Ovary (tissue), 9 donors: ENCODE data around the gene SYT8. TPM values are rescaled to one million over a fixed set of nuclear protein-coding genes. Genes with fewer than 3 reads are reported as not detected.
"Not testable (repeated sequence)": the region's sequence is repeated elsewhere in the genome, so short reads cannot be mapped to it uniquely, and the experiment has no call there.

Experiments used
- DNase-seq, 5 donors: peaks; one replicate each; pipeline ENCODE4 v3.0.0-alpha.2; 2019 to 2020
- H3K27ac ChIP-seq, 2 donors: fragments of 200-600 bp; one replicate each; pipeline versions ENCODE4 v1.5.1 to v1.8.0; 2019 to 2022
- H3K27me3 ChIP-seq: fragments of 200-600 bp; one replicate; pipeline ENCODE4 v1.8.0; 2022
- H3K36me3 ChIP-seq: fragments of 200-600 bp; sonication (generic); one replicate; pipeline ENCODE4 v1.5.1; 2019
- H3K4me1 ChIP-seq: one replicate; pipeline ENCODE4 v1.8.1; 2013; ENCODE audit warnings: mild to moderate bottlenecking, moderate library complexity; ENCODE audit not compliant: insufficient read depth
- H3K4me3 ChIP-seq: fragments of 200-600 bp; sonication (generic); one replicate; pipeline ENCODE4 v1.5.1; 2017
- H3K9me3 ChIP-seq, 2 donors: fragments of 200-600 bp in 1 of 2; sonication (generic) in 1 of 2; one replicate each; pipeline versions ENCODE4 v1.5.1 to v1.8.1; 2013 to 2019; ENCODE audit warnings: mild to moderate bottlenecking in 1 of 2, moderate library complexity in 1 of 2
- CTCF ChIP-seq, 3 donors: fragments of 450-650 bp in 2 of 3; fragments of 200-600 bp in 1 of 3; IDR thresholded peaks; one replicate each; pipeline versions ENCODE4 v1.5.1 to v1.8.0; 2016 to 2022; ENCODE audit warnings: antibody characterized with exemption in 3 of 3, mild to moderate bottlenecking in 1 of 3
- EP300 ChIP-seq: sonication (generic); formaldehyde crosslinking; IDR thresholded peaks from one replicate; pipeline ENCODE4 v1.6.1; 2017; ENCODE audit warnings: antibody characterized with exemption
- POLR2A ChIP-seq: fragments of 450-650 bp; IDR thresholded peaks from one replicate; pipeline ENCODE4 v1.6.1; 2017; ENCODE audit warnings: antibody characterized with exemption, mild to moderate bottlenecking, moderate library complexity
- WGBS, 3 donors: extraction: QIAGEN DNeasy Blood & Tissue Kit in 1 of 3; methylation state at CpG; one replicate each; pipeline versions ENCODE4 v1.1.5 to v1.1.7; 2013 to 2017; 5-methylcytosine and 5-hydroxymethylcytosine counted together
- intact Hi-C, 4 donors: fragments of 100-400 bp; cut with DNase I; formaldehyde crosslinking; loops; one replicate each; pipeline versions ENCODE4 v1.11.0 to v1.15.1; 2022 to 2023
- polyA plus RNA-seq, 2 donors: library from polyadenylated mRNA; stranded (reverse); fragments of 200-250 nt in 1 of 2; fragments of 350-450 nt in 1 of 2; fragmentation: Illumina TruSeq in 1 of 2; extraction: RNeasy Lipid Tissue Mini Kit (QIAGEN cat#74804) in 1 of 2; gene quantifications; one replicate each; pipeline ENCODE4 v1.2.3, GENCODE V29; 2013 to 2014
- total RNA-seq, 7 donors: library from RNA; depleted of rRNA in 2 of 7; stranded (reverse); fragments of >200 nt in 2 of 7; fragmentation: NEBNext Ultra II Directional in 3 of 7; extraction: Animal tissue kit (Norgen Biotek cat#: 25700) in 3 of 7; gene quantifications; one replicate each; pipeline versions ENCODE4 v1.1.0 to v1.2.4, GENCODE V29; 2016 to 2023
- donor health status: DM: no; HTN: no; CAD: no; lungs with moderate emphysema.
- donor health status: DM: no; HTN: no; CAD: no.
- donor health status: Bipolar disorder and iron deficiency.
- donor health status: DM: yes; HTN: yes; CAD: no.
- donor health status: DM: no; HTN: no; CAD: no.
- donor health status: DM: yes; HTN: yes; CAD: no.

SYT8 gene
- total and polyA plus RNA-seq, 9 donors: 0.24 to 2.4 TPM; not detected in 7

DNA sequence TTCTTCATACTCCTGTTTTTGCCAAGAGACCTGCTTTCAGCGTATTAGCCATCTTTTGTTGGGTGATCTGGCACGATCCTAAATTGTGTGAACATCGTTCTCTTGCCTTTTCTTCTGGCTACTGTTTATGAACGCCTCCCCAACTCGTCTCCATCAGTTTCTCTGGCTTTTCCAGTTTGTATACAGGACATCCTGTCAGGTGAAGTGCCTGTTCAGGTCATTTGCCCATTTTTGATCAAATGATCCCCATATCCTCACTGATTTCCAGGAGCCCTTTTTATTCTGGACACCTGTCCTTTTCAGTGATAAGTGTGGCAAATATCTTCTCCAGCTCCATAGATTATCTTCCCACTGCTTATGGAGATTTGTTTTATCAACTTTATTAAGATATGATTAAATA lies 22.5 kb upstream of the SYT8 start:
- intact Hi-C loops: no loop called here
- TF ChIP-seq CTCF (IDR thresholded peaks at IDR 0.05): no peak
- no peaks in the 10 kb centered on the region for H3K4me1 ChIP-seq
- no peak overlapping the region for H3K4me3 ChIP-seq
- H3K27me3 ChIP-seq: no peaks in the 10 kb centered on the region
- H3K27ac ChIP-seq: no peak overlapping the region
- 83 to 86% (median 85%) methylated on average over 5 of the region's 5 CpGs for WGBS, 3 donors
- DNase-seq: no peak
- H3K9me3 ChIP-seq: peaks cover 0 to 4% of the 10 kb centered on the region in 2 donors
- no peaks in the 10 kb centered on the region for H3K36me3 ChIP-seq

DNA sequence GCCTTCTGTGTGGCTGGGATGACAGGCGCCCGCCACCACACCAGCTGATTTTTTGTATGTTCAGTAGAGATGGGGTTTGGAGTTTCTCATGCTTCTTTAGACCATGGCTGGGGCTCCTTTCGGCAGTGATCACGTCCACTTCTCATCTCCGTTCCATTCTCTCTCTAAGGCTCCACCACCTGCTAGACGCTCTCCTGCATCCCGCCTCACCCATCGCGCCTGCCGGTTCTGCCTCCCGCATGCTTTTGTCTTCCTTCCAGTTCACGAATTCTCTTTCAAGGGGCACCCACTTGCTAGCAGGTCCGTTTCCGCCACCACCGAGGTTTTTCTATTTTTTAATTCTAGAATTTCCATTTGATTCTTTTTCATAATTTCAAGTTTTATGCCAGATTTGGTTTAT lies 22.0 kb upstream of the SYT8 start:
- Histone ChIP-seq H3K27me3 (no peaks in the 10 kb centered on the region), H3K27ac (no peak overlapping the region), H3K9me3 (peaks cover 0 to 4% of the 10 kb centered on the region in 2 donors), H3K36me3 (no peaks in the 10 kb centered on the region), H3K4me1 (no peaks in the 10 kb centered on the region), H3K4me3 (no peak overlapping the region)
- TF ChIP-seq CTCF (IDR thresholded peaks at IDR 0.05) (no peak), EP300 (no peak), POLR2A (no peak)
- 79 to 95% (median 89%) methylated on average over 15 of the region's 15 CpGs for WGBS, 3 donors
- intact Hi-C loops: no loop called here
- no peak for DNase-seq

DNA sequence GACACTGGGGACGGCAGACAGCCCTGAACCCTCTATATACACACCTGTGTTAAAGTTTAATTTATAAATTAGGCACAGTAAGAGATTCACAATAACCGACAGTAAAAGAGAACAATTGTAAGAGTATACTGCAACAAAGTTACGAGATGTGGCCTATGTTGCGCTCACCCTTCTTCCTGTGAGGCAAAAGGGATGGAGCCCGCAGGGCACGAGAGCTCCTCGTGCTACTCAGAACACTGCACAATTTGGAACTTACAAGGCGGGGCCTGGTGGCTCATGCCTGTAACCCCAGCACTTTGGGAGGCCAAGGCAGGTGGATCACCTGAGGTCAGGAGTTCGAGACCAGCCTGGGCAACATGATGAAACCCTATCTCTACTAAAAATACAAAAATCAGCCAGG lies 21.4 kb upstream of the SYT8 start:
- H3K27ac ChIP-seq, H3K36me3 ChIP-seq, H3K9me3 ChIP-seq, H3K4me1 ChIP-seq, DNase-seq, H3K27me3 ChIP-seq, intact Hi-C loops, H3K4me3 ChIP-seq: not testable (repeated sequence)
- 89 to 92% (median 91%) methylated on average over 9 of the region's 9 CpGs for WGBS, 3 donors

- Histone ChIP-seq H3K27me3 (no peaks in the 10 kb centered on the region), H3K4me1 (no peaks in the 10 kb centered on the region), H3K4me3 (no peak overlapping the region), H3K27ac (no peak overlapping the region), H3K9me3 (peaks cover 0 to 4% of the 10 kb centered on the region in 2 donors), H3K36me3 (no peaks in the 10 kb centered on the region)
- intact Hi-C loops: no loop called here
- no peak for TF ChIP-seq POLR2A
- no peak for TF ChIP-seq EP300
- DNase-seq: no peak
- 69 to 75% (median 73%) methylated on average over 10 of the region's 10 CpGs for WGBS, 3 donors
These were observed 20.1 kb upstream of the SYT8 start for GRCh38 chr11:1814691-1815090.

GRCh38 chr11:1815311-1815710 lies 19.5 kb upstream of the SYT8 start:
- H3K4me3 ChIP-seq: no peak overlapping the region
- no peak for DNase-seq
- TF ChIP-seq EP300: no peak
- TF ChIP-seq POLR2A: no peak
- TF ChIP-seq CTCF (IDR thresholded peaks at IDR 0.05): no peak
- intact Hi-C loops: no loop called here
- WGBS, 3 donors: 87 to 93% (median 91%) methylated on average over 8 of the region's 8 CpGs
- H3K36me3 ChIP-seq: no peaks in the 10 kb centered on the region
- no peak overlapping the region for H3K27ac ChIP-seq
- H3K4me1 ChIP-seq: no peaks in the 10 kb centered on the region
- H3K9me3 ChIP-seq: peaks cover 0 to 4% of the 10 kb centered on the region in 2 donors
- no peaks in the 10 kb centered on the region for H3K27me3 ChIP-seq

DNA sequence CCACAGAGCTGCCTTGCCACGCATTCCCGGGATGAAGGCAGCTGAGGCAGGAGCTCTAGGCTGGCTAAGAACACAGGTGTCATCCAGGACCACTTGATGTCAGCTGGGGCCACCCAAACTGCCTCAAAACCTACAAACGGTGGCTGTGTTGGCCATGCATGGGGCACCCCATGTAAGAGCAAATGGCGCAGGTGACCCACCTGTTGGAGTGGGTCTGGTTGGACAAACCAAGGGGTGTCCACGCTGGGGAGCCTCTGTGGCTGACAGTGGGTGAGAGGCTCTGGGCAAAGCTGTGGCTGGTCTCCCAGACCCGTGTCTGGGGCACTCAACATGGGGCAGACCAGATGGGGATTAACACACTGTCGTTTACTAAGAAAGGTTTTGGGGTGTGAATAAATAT lies 19.0 kb upstream of the SYT8 start:
- no peak for TF ChIP-seq EP300
- TF ChIP-seq CTCF (IDR thresholded peaks at IDR 0.05): no peak
- Histone ChIP-seq H3K36me3 (no peaks in the 10 kb centered on the region), H3K27ac (no peak overlapping the region), H3K27me3 (no peaks in the 10 kb centered on the region), H3K9me3 (peaks cover 0 to 4% of the 10 kb centered on the region in 2 donors), H3K4me1 (no peaks in the 10 kb centered on the region), H3K4me3 (no peak overlapping the region)
- no peak for DNase-seq
- intact Hi-C loops: no loop called here
- WGBS, 3 donors: 83 to 88% (median 86%) methylated on average over 7 of the region's 7 CpGs
